IPS-11a (cell line): ENCODE measurements around the gene GGCT.
"Not testable (repeated sequence)": the region's sequence is repeated elsewhere in the genome, so short reads cannot be mapped to it uniquely, and the experiment has no call there.

Experiments
- H3K4me3 ChIP-seq: one replicate; pipeline ENCODE4 v1.5.1; 2013; ENCODE audit warnings: low read depth, low read length, control low read depth

The GGCT gene

GRCh38 chr7:30504301-30505173, at the start of gene GGCT:
TSS of gene GGCT (minus strand) at chr7:30504829. CDS start at chr7:30504709, 120 bp downstream.
- H3K4me3 ChIP-seq, result peak within 1 kb of the TSS; percentile 78

- H3K4me3 ChIP-seq, result no peak overlapping the region
Observed at GRCh38 chr7:30553546-30553945, 48.9 kb upstream of the GGCT start.

- H3K4me3 ChIP-seq, result no peak overlapping the region
Observed at GRCh38 chr7:30553141-30553540, 48.5 kb upstream of the GGCT start.

- no peak overlapping the region for H3K4me3 ChIP-seq
Observed at GRCh38 chr7:30552330-30552729, 47.7 kb upstream of the GGCT start.

GRCh38 chr7:30549931-30550493, 45.4 kb upstream of the GGCT start:
- H3K4me3 ChIP-seq, result no peak overlapping the region

GRCh38 chr7:30548845-30549244, 44.2 kb upstream of the GGCT start:
- no peak overlapping the region for H3K4me3 ChIP-seq

- H3K4me3 ChIP-seq, result no peak overlapping the region
Observed at GRCh38 chr7:30546596-30546995, 42.0 kb upstream of the GGCT start.

- no peak overlapping the region for H3K4me3 ChIP-seq
Observed at GRCh38 chr7:30545791-30546555, 41.3 kb upstream of the GGCT start.

- no peak overlapping the region for H3K4me3 ChIP-seq
Observed at GRCh38 chr7:30543813-30544525, 39.3 kb upstream of the GGCT start.

GRCh38 chr7:30543115-30543514, 38.5 kb upstream of the GGCT start:
- H3K4me3 ChIP-seq, result not testable (repeated sequence)

- no peak overlapping the region for H3K4me3 ChIP-seq
Observed at GRCh38 chr7:30533886-30534285, 29.3 kb upstream of the GGCT start.

- no peak overlapping the region for H3K4me3 ChIP-seq
Observed at GRCh38 chr7:30531286-30531685, 26.7 kb upstream of the GGCT start.

- H3K4me3 ChIP-seq, result no peak overlapping the region
Observed at GRCh38 chr7:30530373-30530772, 25.7 kb upstream of the GGCT start.

- no peak overlapping the region for H3K4me3 ChIP-seq
Observed at GRCh38 chr7:30528779-30529178, 24.1 kb upstream of the GGCT start.

- not testable (repeated sequence) for H3K4me3 ChIP-seq
Observed at GRCh38 chr7:30527297-30527696, 22.7 kb upstream of the GGCT start.

GRCh38 chr7:30526163-30526562, 21.5 kb upstream of the GGCT start:
- no peak overlapping the region for H3K4me3 ChIP-seq

- no peak overlapping the region for H3K4me3 ChIP-seq
Observed at GRCh38 chr7:30525429-30525828, 20.8 kb upstream of the GGCT start.

GRCh38 chr7:30524545-30524944, 19.9 kb upstream of the GGCT start:
- H3K4me3 ChIP-seq, result no peak overlapping the region

GRCh38 chr7:30523466-30523865, 18.8 kb upstream of the GGCT start:
- H3K4me3 ChIP-seq, result no peak overlapping the region

GRCh38 chr7:30522159-30522558, 17.5 kb upstream of the GGCT start:
- H3K4me3 ChIP-seq, result no peak overlapping the region

- no peak overlapping the region for H3K4me3 ChIP-seq
Observed at GRCh38 chr7:30521532-30521931, 16.9 kb upstream of the GGCT start.
